HG03442 (cell line): ENCODE results near the gene ADAMTSL1.

ENCODE experiments used
- ATAC-seq: cut with Tn5 transposase; IDR thresholded peaks from one replicate; pipeline ENCODE4 v1.9.1; 2021; ENCODE audit warnings: mild to moderate bottlenecking, moderate library complexity; ENCODE audit not compliant: unreplicated experiment

ADAMTSL1 gene

DNA sequence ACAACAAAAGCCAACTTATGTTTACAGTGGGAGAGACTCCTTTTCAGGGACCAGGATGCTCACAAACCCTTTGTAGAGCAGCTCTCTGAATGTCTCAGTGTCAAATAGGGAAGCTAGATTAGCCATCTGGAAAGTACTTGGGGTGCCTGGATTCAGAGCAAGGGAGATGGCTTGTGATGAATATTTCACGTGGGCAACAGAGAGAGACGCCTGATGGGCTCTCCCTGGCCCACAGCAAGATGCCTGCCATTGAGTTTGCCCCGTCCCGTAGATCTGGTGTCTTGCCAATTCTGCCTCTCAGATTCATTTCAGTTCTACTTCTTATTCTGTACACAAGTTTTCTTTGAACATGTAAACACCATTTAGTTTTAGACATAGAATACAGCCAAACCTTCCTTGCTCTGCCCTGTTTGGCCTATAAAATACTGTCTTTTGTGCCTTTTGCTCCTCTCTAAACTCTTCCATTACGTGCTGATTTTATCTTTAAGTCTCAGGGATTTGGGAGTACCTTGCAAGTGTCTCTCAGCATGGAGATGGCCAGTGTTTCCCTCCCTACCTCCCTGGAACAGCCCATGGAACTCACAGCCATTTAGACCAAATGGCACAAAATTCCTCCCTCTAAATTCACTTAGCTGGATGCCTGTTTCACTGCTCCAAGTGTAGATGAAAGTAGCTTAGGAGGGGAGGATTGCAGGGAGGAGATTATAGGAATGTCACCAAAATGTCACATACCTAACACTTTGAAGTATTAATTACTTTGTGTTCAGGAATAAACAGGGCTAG is 324.7 kb downstream of the ADAMTSL1 start:
- ATAC-seq: no peak

DNA sequence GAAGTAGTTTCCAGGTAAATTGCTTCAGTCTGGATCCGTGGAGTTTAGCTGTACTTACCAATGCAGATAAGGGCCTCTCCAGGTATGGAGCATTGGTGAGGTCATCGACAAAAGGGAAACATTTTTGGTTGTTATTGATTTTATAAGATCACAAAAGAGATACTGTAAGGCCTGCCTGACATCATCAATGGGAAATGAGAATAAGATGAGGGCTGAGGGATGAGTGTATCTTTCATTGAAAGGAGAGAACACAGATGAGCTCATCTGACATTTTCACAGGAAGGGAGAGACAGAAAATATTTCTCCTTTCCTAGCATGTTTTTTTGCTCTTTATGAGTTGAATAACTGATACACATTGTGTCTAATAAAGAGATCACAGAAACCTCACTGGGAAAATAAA is 325.5 kb downstream of the ADAMTSL1 start:
- ATAC-seq: no peak

DNA sequence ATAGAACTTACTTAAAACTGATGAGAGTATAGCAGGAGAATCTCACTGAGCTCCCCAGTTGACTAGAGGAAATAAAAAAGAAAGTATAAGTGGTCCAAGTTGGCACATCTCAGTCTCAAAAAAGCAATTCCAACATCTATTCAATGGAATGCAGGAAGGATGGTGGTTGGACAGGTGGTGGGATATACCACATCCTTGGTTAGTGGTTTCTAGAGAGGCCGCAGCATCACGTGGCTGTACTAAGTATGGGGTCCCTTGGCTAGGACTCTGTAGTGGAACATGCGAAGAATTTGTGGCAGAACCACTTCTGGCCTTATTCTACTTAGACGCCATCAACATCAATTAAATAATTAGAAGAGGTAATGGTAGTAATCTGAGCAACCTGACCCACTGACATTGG is 326.6 kb downstream of the ADAMTSL1 start:
- no peak for ATAC-seq

DNA sequence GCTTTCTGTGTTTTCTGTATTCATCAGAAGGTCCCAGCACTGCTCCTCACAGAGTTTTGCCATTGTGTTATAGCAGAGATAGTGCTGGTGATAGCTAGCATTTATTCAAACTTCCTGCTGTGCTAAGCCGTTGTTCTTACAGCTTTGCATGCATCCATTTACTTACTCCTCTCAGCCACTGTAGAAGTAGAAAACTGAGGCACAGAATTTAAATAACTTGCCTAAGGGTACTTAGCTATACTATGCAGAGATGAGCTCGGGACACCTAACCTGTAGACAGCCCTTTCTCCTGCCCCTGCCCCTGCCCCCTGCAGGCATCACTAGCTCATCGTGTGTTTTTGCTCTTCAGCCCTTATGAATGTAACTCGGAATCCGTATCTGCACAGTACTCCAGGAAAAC is 331.4 kb downstream of the ADAMTSL1 start:
- no peak for ATAC-seq

DNA sequence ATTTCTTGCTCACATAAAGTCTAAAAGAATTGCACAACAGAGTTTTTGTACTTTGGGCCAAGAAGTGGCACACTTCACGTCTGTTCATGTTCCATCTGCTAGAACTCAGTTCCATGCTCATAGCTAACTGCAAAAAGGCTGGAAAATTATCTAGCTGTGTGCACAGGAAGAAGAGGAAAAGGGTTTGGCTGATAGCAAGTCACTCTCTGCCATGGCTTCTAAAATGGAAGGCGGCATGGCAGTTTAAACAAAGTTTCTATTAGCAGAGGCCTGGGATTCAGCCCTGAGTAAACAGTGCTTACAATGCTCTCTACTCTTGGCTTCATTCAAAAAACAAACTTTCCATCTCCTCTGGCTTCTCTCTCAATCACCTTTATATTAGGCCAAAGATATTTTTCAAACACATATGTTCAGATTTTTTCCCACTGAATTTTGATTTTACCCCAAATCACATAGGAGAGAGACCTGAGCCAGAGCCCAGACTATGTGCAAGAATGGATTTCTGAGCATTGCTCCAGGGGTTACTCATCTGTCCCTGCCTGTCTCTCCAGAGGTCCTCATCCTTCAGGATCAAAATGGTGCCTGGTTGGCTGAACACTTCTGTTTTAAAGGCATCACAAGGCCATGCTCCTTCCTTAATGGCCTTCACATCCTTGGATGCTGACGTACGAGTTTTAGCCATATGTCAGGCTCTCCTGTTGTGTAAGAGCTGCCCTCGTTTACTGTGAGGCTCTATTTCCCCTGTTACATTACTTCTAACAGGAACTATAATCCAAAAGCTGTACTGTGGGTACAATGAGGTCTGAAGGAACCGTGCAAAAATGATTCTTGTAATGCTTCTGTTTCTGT is 332.5 kb downstream of the ADAMTSL1 start:
- ATAC-seq: no peak

DNA sequence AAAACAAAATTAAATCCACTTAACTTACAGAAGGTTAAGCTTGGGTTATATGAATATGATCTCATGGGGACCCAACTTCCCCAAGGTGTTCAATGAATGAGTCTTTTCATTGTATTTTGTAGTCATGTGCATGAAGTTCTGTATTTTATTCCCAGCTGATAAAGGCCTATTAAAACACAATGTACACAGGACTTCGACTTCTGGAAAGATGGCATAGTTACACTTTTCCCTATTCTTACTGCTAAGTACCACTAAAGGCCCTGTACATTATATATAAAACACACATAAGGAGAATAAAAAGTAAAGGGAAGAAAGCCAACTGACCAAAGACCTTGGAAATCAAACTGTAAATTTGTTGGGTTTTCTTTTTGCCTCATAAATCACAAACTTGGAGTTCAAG is 336.6 kb downstream of the ADAMTSL1 start:
- no peak for ATAC-seq

DNA sequence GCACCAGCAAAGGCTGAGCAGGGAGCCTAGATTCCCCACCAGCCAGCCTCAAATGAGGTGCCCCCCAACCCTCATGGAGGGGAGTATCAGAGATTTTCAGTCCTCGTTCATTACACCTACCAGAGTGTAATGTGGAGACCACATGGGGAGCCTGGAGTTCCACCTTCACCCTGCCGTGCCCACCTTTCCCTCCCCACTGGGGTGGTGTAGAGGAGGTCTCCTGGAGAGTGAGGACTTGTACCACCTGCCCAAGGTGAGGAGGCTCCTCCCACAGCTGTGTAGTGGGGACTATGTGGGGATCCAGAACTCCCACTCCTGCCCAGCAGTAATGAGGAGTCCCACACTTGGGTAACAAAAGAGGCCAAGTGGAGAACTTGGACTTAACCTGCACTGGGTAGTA is 337.2 kb downstream of the ADAMTSL1 start:
- ATAC-seq: no peak

DNA sequence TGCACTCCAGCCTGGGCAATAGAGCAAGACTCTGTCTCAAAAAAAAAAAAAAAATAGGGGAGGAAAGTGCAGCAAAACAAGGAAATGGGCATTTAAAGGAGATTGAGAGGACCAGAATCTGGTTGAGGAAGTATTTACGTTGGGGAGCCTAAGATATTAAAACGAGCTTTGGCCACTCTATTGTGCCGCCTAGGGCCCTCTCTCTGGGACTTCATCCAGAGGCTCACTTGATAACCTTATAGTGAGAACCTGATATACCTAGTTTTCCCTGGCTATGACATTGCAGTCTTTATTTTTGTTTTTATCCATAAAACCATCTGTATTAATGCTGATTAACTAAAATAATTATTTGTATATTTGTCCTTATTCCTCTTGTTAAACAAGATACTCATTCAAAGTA is 345.5 kb downstream of the ADAMTSL1 start:
- ATAC-seq: no peak

DNA sequence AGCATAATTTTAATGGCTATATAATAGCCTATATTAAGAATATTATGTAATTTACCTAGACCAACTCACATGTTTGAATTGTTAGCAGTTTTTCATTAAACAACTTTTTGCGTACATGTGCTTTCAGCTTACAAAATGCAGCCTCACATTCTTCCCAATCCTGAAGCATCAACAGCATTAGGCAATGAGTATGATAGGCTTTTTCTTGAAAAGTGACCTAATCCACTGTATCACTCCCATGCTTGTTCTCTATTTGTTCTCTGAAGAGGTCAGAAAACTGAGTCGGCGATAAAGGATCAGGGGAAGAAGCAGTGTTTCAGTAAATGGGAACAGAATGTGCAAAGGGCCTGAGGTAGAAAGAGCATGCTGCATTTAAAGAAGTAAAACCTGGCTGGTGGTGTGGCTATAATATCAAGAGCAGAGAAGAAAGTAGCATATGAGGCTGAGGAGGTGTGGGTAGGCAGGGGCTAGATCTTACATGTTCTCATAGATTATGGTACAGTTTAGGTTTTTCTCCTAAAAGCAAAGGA is 346.7 kb downstream of the ADAMTSL1 start:
- no peak for ATAC-seq

DNA sequence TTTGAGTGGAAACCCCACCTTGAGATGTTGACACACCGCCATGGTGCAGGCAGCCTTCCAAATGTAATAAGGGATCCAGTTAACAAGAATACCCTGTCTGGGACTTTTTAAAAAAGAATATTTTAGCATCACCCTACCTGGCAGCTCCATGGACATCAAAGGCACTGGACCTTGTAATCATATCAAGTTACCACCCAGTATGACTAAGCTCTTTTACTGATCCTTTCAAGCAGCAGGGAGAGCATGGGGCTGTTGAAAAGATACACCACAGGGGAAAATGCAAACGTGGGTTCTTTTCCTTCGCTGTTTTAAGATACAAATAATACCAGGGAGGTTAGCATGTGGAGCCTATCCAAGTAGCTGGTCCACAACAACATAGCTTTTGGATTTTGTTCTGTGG is 347.8 kb downstream of the ADAMTSL1 start:
- ATAC-seq: no peak

DNA sequence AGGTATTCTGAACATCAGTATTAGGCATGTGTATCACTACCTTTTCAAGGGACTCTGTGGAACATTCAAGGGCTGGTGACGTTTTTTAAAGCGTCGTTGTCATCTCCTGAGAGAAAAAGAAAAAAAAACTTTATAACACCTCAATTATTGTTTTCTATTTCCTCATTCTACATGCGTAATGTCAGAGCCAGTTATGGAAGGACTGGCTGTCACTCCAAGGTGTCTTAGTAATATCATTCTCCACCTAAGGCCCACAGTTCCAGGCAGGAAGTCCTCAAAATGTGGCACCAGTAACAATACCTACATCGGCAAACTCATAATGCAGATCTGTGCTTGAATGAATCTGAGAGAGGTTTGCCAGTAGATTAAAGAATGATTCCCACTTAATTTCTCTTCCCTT is 348.9 kb downstream of the ADAMTSL1 start:
- ATAC-seq: no peak

DNA sequence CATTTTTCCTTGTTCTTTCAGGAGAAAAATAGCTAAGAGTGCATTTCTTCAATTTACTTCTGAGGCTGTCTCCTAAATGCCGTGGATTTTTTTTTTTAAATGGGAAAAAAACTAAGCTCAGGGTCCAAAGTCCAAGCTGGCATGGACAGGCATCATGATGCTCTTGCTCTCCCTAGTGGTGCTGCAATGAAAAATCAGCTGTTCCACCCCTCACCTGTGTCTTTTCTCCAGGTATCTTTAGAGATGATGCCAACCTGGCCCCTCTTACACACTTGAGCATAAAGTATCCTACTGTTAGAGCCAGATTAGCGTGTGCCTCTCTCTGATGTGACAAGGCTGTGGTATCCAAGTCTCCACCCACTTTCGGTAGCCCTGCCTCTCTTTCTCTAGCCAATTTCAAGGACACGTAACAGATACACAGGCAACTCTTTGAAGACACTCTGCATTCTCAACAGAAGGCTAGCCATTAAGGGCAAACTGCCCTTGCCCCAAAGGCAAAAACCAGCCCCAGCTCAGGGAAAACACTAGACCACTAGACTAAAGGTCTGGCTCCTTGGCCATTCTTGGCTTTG is 350.2 kb downstream of the ADAMTSL1 start:
- no peak for ATAC-seq

DNA sequence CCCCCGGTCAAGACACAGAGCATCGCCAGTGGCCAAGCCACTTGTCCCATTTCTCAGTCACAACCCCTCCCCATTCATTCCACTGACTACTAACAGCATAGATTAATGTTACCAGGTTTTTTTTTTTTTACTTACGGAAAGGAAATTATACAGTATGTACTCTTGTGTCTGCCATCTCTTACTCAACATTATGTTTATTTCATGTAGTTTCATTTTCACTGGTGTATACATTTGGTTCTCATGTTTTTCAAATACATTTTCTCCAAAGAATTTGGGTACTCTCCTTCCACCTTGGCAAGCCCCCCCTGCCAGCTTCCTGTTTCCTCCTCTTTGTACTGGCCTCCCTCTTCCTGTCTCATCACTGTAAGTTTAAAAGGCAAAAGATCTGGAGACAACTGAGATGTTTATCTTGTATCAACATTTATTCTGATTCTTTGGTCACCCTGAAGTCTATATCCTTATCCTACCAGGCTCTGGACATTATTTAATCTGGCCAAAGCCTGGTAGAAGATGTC is 351.8 kb downstream of the ADAMTSL1 start:
- no peak for ATAC-seq

DNA sequence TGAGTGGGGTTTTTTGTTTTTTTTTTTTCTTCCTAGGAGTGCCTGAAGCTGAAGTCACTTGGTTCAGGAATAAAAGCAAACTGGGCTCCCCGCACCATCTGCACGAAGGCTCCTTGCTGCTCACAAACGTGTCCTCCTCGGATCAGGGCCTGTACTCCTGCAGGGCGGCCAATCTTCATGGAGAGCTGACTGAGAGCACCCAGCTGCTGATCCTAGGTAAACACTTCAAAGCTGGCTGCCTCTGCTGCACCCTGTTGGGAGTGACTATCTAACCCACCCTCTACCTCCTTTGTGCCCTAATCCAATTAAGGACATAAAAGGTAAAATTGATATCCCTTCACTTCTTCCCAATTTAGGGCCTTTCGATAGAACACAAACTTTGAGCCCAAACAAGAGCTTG is 352.3 kb downstream of the ADAMTSL1 start:
- ATAC-seq: no peak

DNA sequence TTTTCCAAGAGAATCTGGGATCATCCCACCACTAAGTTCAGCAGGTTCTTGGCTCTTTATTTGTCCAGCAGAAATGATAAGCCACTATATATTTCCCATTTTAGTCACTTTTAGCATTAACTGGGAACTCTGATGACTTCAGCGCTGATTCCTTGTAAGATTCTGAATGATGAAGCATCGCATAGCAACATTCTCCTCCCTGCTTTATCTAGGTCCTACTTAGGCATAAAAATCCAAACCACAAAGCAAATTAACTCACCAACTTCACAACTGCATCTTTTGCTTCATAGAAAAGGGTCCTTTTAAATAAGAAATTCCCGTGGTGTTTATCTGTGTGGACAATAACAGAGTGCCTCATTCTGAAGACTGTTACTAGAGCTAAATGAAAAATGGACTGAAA is 355.1 kb downstream of the ADAMTSL1 start:
- ATAC-seq: no peak

DNA sequence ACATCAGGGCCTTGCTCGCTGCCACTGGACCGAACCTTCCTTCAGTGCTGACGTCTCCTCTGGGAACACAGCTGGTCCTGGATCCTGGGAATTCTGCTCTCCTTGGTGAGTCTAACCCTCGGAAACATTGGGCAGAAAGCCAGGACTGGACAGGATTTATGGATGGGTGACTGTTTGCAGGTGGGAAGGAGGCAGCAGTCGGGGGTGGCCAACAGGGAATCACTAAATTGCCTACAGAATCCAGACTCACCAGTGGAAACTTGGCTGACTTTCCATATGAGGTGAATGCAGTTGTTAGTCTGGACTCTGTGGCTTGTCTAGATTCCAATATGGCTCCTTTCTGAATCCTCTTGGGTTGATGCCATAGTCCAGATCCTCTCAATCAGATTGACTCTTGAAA is 355.9 kb downstream of the ADAMTSL1 start:
- ATAC-seq: no peak

DNA sequence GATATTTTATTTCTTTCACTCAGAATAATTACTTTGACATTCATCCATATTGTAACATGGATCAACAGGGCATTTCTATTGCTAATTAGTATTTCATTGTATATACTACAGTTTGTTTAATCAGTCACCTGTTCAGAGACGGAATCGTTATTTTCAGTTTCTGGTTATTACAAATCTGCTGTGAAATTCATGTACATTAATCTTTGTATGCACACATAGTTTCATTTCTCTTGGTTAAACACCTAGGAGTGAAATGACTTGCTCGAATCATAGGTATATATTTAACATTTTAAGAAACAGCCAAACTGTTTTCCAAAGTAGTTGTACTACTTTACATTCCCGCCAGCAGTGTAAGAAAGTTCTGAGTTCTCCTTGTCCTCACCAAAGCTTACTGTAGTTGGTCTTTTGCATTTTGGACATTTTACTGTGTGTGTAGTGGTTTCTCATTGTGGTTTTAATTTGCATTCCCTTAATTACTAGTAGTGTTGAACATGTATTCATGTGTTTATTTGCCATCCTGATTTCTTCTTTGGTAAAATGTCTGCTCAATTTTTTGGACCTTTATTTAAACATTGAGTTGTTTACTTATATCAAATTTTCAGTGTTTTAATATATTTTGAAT is 360.9 kb downstream of the ADAMTSL1 start:
- ATAC-seq: peak; percentile 78

DNA sequence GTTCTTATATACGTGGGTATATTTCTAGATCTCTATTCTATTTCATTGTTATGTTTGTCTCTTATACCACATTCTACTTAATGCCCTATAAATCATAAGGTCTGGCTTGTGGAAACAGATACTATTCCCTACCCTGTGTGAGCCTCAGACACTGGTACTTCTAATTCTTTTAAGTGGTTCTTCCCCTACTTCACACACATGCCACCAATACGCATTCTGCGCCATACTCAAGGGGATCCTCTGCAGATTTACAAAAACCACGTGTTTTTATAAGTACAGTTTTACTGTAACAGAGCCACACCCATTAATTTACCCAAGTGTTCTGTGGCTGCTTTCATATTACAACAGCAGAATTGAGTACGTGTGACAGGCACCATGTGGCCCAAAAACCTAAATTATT is 363.4 kb downstream of the ADAMTSL1 start:
- ATAC-seq: no peak

DNA sequence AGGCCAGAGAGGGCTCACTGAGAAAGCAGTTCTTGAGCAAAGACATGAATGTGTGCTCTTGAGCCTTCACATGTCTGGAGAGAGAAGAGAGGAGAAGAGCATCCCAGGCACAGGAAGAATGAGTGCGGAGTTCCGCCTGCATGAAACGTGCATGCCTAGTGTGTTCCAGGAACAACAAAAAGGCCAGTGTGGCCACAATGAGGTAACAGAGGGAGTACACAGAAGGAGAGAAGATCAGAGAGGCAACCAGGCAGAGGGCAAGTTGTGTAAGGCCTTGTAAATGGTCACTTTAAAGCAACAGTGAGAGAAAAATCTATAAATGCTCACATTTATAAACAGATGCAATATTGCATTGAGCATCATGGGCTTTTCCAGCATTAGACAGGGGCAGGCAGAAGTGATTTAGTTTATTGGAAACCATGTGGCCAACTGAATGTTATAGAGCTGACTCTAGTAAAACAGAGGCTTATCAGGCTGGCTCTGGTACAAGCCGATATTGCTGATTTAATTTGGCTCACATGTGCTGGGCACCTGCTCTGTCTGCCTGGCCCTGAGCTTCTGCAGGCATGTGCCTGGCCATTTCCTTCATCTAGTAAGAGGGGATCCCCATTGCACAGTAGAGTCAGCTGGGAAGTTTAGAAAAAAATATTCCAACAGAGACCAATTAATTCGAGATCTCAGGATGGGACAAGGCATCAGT is 373.8 kb downstream of the ADAMTSL1 start:
- no peak for ATAC-seq

DNA sequence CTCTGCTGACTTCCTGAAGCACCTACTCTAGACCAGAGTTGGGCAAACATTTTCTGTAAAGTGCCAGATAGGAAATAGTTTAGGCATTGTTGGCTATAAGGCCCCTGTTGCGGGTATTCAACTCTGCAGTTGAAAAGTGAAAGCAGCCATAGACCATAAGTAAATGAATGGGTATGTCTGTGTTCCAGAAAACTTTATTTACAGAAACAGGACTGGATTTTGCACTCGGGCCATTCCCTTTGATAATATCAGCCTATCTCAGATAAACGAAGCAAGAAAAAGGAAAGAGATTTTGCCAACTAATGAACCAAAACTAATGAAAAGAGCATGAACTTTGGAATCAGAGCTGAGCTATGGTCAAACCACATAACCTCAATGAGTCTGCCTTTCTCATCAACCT is 374.7 kb downstream of the ADAMTSL1 start:
- ATAC-seq: no peak
